ENCODE measurements around the gene HOXD8.

The HOXD8 gene

GRCh38 chr2:176164611-176165369 is 35.3 kb downstream of the HOXD8 start:
- no peak for TF ChIP-seq CTCF (IDR thresholded peaks at IDR 0.05; ENCODE audit: low read depth, low read length)
- no peak for TF ChIP-seq MYC (IDR thresholded peaks at IDR 0.05; ENCODE audit: low read depth, low read length)
- TF ChIP-seq POLR2A (IDR thresholded peaks at IDR 0.05; ENCODE audit: extremely low read depth, insufficient read length), result no peak
- no peak for TF ChIP-seq MAX (IDR thresholded peaks at IDR 0.05; ENCODE audit: low read depth, low read length)

GRCh38 chr2:176165370-176166050 is 36.0 kb downstream of the HOXD8 start:
- no peak for DNase-seq (ENCODE audit: low read depth)
- TF ChIP-seq MYC (IDR thresholded peaks at IDR 0.05; ENCODE audit: low read depth, low read length) (no peak), CTCF (IDR thresholded peaks at IDR 0.05; ENCODE audit: low read depth, low read length) (no peak)
- H3K4me3 ChIP-seq (ENCODE audit: low read depth, low read length), result no peak overlapping the region

More at GRCh38 chr2:176164611-176165369, 35.3 kb downstream of the HOXD8 start:
- DNase-seq (ENCODE audit: low read depth), result no peak
- H3K4me3 ChIP-seq (ENCODE audit: low read depth, low read length), result no peak overlapping the region

- TF ChIP-seq CTCF (IDR thresholded peaks at IDR 0.05; ENCODE audit: low read depth, low read length), result no peak
- TF ChIP-seq MAX (IDR thresholded peaks at IDR 0.05; ENCODE audit: low read depth, low read length), result no peak
- no peak for TF ChIP-seq MYC (IDR thresholded peaks at IDR 0.05; ENCODE audit: low read depth, low read length)
- TF ChIP-seq POLR2A (IDR thresholded peaks at IDR 0.05; ENCODE audit: extremely low read depth, insufficient read length), result no peak
- DNase-seq (ENCODE audit: low read depth), result no peak
These were observed 36.8 kb downstream of the HOXD8 start for GRCh38 chr2:176166272-176166671.

GRCh38 chr2:176167398-176167797 is 37.9 kb downstream of the HOXD8 start:
- TF ChIP-seq POLR2A (IDR thresholded peaks at IDR 0.05; ENCODE audit: extremely low read depth, insufficient read length) (no peak), MAX (IDR thresholded peaks at IDR 0.05; ENCODE audit: low read depth, low read length) (no peak), CTCF (IDR thresholded peaks at IDR 0.05; ENCODE audit: low read depth, low read length) (no peak), MYC (IDR thresholded peaks at IDR 0.05; ENCODE audit: low read depth, low read length) (no peak)
- DNase-seq (ENCODE audit: low read depth), result no peak
- H3K4me3 ChIP-seq (ENCODE audit: low read depth, low read length), result no peak overlapping the region

More at GRCh38 chr2:176166272-176166671, 36.8 kb downstream of the HOXD8 start:
- H3K4me3 ChIP-seq (ENCODE audit: low read depth, low read length), result no peak overlapping the region

- no peak overlapping the region for H3K4me3 ChIP-seq (ENCODE audit: low read depth, low read length)
- TF ChIP-seq MAX (IDR thresholded peaks at IDR 0.05; ENCODE audit: low read depth, low read length) (no peak), POLR2A (IDR thresholded peaks at IDR 0.05; ENCODE audit: extremely low read depth, insufficient read length) (no peak), CTCF (IDR thresholded peaks at IDR 0.05; ENCODE audit: low read depth, low read length) (no peak), MYC (IDR thresholded peaks at IDR 0.05; ENCODE audit: low read depth, low read length) (no peak)
These were observed 39.7 kb downstream of the HOXD8 start for GRCh38 chr2:176169181-176169580.

More at GRCh38 chr2:176169181-176169580, 39.7 kb downstream of the HOXD8 start:
- no peak for DNase-seq (ENCODE audit: low read depth)
